LNCAP (cell line): ENCODE results near the gene PANK2.

ENCODE experiments used
- CTCF ChIP-seq: fragments of 450-650 bp; IDR thresholded peaks from 2 replicates; pipeline ENCODE4 v1.5.1; 2017; ENCODE audit warnings: mild to moderate bottlenecking

The PANK2 gene

DNA sequence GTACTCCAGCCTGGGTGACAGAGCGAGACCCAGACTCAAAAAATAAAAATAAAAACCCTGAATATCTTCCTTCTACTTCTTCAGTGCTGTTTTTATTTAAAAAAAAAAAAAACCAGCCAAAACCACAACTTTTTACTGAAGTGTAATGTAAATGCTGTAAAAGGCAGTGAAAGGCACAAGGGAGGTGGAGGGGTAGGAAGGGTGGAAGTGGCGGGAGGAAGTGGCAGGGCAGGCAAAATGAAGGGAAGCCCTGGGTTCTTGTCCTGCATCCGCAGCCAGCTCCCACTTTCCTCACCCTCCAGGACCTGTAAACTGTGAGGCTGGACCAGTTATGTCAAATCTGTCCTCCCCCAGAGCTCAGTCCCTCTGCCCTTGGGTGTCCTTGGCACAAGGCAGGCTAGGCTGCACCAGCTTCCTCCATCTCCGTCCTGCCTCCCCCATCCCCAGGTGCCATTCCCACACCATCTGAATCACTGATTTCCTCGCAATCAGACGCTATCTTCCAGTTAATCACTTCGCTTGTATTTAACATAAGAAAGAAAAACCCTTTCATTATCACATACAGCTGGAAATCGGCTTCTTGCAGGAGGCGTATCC lies 13.7 kb upstream of the PANK2 start:
- no peak for TF ChIP-seq CTCF

GRCh38 chr20:3876000-3876399 lies 13.2 kb upstream of the PANK2 start:
- TF ChIP-seq CTCF = no peak

GRCh38 chr20:3876676-3877075 lies 12.5 kb upstream of the PANK2 start:
- TF ChIP-seq CTCF = no peak

- no peak for TF ChIP-seq CTCF
These were observed 3.5 kb upstream of the PANK2 start for GRCh38 chr20:3885715-3886114.

DNA sequence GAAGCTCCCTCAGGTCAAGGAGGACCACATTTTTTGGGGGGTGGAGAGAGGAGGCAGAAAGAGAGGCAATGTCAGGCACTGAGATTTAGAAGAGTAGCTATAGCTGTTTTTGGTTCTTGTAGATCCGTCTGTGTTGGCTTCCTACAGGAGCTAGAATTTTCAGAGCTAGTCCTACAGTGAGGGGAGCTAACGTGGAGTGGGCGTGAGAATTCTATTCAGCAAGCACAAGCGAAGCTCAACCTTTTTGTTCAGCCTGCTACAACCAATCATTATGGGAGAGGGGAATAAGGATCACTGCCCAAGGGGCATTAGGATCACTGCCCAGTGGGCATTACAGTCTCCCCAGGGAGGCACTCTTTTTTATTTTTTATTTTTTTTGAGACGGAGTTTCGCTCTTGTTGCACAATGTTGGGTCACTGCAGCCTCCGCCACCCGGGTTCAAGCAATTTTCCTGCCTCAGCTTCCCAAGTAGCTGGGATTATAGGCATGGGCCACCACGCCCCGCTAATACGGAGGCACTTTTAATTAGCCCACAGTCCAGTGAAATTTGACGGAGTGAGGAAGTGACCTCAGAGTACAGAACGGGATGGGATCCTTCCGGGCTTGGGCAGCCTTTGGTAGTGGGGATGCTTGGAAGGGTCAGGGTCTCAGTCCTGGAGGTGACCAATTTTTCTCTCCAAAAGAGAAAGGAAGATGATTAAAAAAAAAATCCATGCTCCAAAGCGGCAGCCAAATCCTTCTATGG lies 1.1 kb upstream of the PANK2 start:
- TF ChIP-seq CTCF = no peak

DNA sequence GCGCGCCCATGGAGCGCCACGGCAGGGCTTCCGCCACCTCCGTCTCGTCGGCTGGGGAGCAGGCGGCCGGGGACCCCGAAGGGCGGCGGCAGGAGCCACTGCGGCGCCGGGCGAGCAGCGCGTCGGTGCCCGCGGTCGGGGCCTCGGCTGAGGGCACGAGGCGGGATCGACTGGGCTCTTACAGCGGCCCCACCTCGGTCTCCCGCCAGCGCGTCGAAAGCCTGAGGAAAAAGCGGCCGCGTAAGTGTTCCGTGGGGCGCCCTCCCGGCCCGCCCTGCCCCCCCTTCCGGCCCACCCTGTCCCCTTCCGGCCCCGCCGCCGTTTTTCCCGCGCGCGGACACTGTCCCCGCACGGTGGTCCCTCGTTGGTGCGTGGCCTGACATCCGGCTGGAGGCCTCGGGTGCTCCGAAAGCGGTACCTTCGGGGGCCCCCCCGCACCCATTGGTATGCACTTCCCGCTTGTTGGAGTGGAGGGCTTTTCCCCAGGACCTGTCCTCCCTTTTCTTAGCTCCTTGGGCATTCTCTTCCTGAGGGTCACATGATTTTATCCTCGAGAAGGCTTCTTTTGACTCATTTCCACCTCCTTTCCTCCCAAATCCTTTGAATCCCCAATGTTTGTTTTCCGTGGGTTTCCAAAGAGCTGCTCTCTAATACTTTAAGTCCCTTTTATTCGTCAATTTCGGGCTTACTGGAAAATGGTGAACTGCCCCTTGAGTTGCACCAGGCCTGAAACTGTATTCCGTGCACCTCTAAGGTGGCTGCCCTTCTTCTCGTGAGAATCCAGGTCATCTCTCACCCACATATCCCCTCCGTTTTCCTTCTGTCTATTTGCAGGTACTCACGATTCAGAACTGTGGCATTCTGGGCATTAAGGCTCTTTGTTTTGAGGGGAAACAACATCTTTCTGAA lies 556 bp downstream of the PANK2 start:
- TF ChIP-seq CTCF = no peak

DNA sequence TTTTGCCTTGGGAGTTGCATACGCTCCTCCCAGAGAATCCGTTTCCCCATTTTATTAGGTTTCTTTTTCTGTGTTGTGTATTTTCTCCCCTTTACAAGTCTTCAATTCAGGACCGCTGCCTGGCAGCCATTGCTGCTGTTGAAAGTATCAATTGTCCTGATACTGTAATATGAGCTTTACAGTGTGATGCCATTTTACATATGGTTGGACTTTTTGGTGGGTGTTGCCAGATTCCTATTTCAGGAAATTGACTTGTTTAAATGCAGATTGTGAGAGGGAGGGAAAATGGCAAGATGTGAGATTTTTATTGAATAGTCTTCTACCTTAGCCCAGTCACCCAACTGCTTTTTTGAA lies 1.2 kb downstream of the PANK2 start:
- TF ChIP-seq CTCF = no peak
